Measurements from ENCODE around the gene CDK3.

GRCh38 chr17:76013377-76013932 lies 12.8 kb downstream of the CDK3 start:
- TF ChIP-seq CTCF (IDR thresholded peaks at IDR 0.05) (no peak), POLR2A (IDR thresholded peaks at IDR 0.05) (no peak)

Measured in esophagus squamous epithelium (tissue), 4 donors.